Vagina (tissue), 2 donors: ENCODE data around the gene RPL27A.

Source experiments
- CTCF ChIP-seq, 3 experiments: fragments of 450-650 bp in 2 of 3; fragments of 200-600 bp in 1 of 3; sonication (generic) in 1 of 3; IDR thresholded peaks; one replicate each; pipeline ENCODE4 v1.5.1; 2017 to 2019; ENCODE audit warnings: antibody characterized with exemption in 3 of 3, mild to moderate bottlenecking in 2 of 3, moderate library complexity in 2 of 3
- POLR2A ChIP-seq, 2 donors: fragments of 450-650 bp; IDR thresholded peaks; one replicate each; pipeline ENCODE4 v1.6.1; 2017; ENCODE audit warnings: antibody characterized with exemption in 2 of 2, mild to moderate bottlenecking in 2 of 2, moderate library complexity in 2 of 2

- TF ChIP-seq CTCF (IDR thresholded peaks at IDR 0.05), result no peak
- no peak for TF ChIP-seq POLR2A (IDR thresholded peaks at IDR 0.05)
Observed at GRCh38 chr11:8646873-8647272, 35.7 kb upstream of the RPL27A start.
